GM19467 (cell line): ENCODE measurements around the gene CDS2.

Experiments
- ATAC-seq: cut with Tn5 transposase; IDR thresholded peaks from one replicate; pipeline ENCODE4 v1.9.1; 2021; ENCODE audit warnings: mild to moderate bottlenecking, moderate library complexity; ENCODE audit not compliant: unreplicated experiment

The CDS2 gene

DNA sequence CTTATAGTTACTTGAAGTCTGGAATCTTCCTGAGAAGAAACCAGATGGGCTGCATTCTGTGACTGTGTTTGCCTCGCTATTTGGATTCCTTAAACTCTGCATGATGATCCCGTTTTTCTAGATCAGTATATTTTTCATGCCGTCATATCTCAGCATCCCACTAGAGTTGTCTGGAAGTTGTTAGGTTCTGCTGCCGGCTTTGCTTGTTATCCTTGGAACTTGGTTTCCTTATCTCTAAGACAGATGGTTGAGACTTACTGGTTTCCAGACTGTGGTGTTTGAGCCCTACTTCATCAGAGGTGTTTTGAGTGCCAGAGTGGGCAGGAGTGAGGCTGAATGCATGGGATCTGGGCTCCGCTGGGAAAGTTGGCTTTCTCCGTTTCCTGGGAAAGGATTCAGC, 50.3 kb downstream of the CDS2 start:
- no peak for ATAC-seq

DNA sequence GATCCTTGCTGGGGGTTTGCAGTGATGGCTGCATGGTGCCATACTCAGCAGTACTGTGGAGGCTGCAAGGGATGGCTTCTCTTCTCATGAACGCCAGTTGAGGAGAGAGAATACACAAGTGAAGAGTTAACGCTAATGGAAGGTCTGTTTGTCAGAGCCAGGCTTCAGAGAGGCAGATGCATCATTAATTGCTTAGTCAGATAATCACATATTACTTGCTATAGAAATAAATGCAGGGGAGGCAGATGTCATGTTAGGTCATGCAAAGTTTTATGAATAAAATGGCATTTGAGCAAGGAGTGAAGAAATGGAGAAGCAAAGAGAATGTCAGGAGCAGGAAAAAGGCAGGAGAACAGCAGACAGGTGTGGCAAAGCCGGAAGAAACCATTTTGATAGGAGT, 51.2 kb downstream of the CDS2 start:
- ATAC-seq: no peak

DNA sequence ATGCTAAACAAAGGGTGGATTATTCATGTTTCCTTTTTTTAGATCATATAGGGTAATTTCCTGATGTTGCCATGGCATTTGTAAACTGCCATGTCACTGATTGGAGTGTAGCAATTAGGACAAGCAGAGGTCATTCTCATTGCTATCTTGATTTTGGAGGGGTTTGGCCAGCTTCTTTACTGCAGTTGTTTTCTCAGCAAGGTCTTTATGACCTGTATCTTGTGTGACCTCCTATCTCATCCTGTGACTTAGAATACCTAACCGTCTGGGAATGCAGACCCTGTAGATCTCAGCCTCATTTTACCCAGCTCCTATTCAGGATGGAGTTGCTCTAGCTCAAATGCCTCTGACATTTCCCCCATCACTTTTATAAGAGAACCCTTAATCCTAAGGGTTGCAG, 53.6 kb downstream of the CDS2 start:
- ATAC-seq: no peak

DNA sequence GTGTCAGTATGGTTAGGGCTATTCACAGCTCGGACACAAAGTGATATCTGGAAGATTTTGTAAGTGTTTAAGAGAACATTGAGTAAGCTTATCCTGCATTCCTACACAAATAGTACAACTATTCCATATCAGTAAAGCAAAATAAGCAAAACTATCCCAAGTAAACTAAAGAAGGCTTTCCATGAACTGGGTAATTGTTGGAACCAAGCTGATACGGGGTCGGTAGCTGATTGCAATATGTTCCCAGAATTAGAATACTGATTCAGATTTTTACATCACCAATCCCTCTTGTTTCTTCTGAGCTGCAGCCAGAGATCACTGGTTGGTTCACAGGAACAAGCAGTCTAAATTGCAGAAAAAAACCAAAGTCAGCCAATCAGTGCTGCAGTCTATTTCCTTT, 54.1 kb downstream of the CDS2 start:
- no peak for ATAC-seq

DNA sequence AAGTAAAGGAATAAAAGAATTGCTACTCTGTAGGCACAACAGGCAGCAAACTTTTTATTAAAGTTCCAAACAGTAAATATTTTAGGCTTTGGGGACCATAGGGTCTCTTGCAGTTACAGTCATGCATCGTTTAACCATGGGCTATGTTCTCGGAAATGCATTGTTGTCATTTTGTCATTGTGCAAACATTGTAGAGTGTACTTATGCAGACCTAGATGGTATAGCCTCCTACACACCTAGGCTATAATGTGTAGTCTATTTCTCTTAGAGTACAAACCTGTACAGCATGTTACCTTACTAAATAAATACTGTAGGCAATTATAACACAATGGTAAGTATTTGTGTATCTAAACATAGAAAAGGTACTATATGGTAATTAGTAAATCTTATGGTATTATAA, 54.7 kb downstream of the CDS2 start:
- ATAC-seq: no peak

DNA sequence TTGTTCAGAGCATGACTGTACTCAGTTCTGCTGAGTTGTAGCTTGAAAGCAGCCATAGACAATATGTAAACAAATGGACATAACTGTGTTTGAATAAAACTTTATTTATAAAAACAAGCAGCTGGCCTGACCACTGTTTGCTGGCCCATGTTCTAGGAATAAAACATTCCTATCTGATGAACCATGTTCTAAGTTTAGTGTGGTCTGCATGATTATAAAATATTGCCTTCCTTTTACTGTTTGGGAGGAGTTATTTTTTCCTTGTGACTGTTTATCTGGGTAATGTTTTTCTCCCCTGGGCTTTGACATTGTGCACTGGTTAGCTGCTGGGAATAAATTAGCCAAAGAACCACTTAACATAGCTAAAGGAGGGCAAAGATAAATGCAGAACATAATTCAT, 55.1 kb downstream of the CDS2 start:
- no peak for ATAC-seq

DNA sequence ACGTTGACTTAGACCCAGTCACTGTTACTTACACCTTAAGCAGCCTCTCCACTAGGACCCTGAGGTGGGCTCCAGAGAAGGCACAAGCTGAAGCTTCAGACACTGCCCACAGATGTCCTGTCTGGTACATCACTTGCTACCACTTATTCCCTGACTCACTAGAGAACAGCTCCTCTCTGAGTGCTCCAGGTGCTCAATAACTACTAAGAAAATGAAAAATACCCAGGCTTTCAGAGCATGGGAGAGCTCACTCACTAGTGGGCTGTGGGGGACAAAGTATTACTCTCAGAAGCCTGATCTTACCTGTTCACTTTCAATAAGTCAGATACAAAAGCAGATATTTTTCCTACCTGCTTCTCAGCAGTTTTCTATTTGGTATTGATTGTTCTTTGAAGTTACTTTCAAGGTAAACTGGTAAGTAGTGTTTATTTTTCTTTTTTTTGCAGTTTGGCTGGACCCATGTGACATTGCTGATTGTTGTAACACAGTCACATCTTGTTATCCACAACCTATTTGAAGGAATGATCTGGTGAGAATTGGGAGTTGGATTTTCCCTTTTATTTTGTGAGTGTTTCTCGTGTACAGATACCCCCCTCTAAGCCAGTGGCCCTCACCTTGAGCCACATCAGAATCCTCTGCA, 55.9 kb downstream of the CDS2 start:
- ATAC-seq: no peak

DNA sequence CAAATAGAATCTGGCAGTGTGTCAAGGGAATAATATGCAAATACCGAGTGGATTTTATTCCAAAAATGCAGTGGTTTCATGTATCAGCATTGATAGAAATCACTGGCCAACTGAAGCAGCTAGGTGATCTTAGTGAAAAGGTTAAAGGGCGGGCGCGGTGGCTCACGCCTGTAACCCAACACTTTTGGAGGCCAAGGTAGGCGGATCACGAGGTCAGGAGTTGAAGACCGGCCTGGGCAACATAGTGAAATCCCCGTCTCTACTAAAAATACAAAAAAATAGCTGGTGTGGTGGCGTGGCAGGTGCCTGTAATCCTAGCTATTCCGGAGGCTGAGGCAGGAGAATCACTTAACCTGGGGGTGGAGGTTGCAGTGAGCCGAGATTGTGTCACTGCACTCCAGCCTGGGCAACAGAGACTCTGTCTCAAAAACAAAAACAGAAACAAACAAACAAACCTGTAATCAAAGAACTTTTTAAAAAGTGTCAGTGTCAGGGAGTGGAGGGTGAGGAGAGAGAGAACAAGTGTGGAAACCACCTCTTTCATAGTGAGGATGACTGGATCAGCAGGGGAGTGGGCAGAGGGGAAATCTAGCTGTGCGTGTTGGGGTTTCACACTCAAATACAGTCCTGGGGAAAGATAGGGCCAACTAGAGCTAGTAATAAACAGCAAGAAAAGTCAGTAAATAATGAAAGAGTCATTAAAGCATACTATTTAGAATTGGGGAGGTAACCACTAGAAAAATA, 57.1 kb downstream of the CDS2 start:
- no peak for ATAC-seq

DNA sequence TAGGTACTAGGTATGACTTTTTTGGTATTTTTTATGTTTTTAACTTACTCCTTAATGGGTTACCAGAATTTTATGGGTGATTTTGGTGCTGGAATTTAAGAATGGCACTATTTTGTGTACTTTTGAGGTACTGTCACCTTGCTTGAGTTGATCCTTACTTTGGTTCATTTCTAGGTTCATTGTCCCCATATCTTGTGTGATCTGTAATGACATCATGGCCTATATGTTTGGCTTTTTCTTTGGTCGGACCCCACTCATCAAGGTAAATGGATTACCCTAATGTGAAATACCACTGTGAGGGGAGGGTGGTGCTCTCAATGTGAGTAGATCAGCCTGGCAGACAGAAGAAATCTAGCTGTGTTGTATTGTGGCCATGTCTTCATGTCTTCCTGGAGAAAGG, 57.9 kb downstream of the CDS2 start:
- no peak for ATAC-seq

DNA sequence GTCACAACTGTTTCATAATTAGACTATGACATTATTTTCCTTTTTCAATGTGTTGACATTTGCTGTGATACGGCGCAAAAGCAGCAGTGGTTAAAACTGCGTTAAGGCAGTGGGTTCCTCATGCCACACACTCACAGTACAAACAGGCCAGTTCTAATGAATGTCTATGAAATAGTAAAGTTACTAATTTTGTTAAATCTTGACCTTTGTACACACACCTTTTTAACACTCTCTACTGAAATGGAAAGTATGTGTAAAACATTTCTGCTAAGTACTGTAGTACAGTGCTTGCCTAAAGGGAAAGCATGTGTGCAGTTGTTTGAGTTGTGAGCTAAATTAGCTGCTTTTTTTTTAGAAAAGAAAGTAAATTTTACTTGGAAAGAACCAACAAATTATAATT, 60.3 kb downstream of the CDS2 start:
- ATAC-seq: no peak

DNA sequence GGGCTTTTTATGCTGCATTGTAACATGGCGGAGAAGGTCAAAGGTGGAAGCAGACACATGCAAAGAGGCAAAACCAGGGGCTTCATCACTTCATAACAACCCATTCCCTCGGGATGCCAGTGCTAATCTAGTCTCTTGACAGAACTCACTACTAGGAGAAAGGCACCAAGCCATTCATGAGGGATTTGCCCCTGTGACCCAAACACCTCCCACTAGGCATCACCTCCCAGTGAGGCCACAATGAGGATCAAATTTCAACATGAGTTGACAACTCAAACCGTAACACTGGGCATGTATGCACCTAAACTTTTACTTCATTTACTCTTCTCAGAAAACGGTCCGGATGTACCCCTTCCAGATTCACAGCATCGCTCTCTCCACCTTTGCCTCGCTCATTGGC, 61.9 kb downstream of the CDS2 start:
- ATAC-seq: no peak

DNA sequence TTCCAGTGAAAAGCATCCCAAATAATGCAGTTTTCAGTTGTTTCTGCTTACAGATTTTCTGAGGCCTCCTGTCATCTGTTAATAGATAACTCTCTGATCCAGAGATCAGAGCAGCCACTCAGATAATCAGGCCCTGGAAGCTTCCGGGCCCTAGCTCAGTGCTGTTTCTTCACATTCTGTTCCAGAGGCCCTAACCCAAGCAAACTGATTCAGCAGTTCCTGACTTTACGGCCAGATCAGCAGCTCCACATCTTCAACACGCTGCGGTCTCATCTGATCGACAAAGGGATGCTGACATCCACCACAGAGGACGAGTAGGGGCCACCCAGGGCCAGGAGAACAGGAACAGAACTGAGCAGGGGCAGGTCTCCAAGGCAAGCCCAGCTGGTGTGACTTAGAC, 63.1 kb downstream of the CDS2 start:
- ATAC-seq: no peak

DNA sequence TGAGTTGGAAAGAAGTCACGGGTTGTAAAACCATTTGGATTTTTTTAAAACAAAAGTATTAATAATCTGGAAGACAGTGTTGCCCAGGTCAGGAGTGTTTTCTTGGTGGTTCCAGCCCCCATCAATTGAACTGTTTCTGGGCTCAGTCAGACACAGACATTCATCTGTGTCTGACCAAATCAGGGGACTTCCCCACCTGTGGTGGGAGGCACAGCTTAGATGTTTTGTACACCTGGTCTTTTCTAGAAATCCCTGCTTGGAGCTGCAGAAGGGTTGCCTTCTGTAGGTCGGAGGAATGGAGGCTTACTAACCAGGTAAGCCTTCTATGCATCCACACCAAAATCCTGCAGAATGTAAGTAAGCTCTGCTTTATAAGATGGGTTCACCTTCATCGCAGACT, 63.6 kb downstream of the CDS2 start:
- no peak for ATAC-seq

DNA sequence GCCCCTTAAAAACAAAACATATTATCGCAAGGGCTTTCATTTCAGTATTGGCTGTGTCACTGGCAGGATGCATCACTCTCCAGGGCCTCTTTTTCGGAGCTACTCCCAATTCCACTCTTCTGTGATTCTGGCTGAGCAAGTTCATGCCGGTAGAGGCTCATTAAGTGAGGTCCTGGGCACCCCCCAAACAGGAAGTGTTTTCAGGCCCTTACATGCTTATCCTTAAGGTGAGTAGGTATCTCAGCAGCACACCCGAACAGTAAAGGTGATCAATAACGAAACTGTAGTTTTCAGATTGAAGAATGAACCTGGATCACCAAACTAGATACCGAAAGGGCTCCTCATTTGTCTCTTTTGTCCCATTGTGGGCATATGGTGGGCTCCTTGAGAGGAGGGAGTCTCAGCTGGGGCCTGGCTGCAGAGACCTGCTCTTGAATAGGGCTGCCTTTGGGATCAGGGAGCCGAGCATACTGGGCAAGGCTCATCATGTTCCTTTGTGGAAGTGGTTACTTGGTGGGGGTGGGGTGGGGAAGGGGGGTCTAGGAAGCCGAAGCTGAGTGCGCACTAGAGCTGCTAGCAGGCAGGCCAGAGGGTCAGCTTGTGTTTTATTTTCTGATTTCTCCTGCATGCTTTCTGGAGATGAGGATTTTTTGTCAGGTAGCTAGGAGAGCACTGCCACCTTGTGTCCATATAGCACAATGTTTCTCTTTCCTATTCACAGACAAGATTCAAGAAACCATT, 65.2 kb downstream of the CDS2 start:
- ATAC-seq: peak; percentile 38

DNA sequence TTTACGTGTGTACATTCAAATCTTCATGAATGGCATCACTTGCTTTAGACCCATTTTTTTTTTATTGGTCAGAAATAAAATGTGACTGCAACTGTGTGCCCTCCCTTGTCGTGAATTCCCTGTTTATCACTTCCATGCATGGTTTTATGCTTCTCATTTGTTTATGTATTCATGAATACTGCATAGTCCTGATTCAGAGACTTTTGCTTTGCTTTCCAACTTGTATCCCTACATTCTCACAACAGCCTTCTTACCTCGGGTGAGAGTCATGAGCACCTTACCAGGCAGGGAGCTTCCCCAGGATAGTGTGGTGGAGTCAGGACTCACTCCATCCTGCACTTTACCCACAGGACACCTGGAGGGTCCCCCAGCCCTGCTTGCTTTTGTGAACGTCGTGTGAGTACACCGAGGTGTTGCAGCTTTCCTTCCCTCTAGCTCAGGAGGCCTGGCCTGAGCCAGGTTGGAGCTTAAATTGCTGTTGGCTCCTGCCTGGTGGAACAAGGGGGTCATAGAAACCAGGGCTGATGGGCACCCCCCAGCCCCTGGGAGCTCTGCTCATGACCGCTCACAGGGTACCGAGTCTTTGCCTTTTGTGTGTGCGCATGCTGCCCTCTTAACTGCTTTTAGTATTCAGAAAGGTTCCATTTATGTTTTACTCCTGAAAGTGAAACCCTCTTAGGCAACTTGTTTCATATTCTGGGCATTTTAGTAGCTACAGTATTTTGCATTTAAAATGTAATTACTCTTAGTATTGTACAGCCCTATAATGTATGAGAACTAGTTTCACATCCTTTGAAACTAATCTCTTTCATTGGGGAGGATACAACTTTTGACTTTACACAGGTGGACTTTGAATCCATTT, 66.0 kb downstream of the CDS2 start:
- peak; percentile 39 for ATAC-seq

DNA sequence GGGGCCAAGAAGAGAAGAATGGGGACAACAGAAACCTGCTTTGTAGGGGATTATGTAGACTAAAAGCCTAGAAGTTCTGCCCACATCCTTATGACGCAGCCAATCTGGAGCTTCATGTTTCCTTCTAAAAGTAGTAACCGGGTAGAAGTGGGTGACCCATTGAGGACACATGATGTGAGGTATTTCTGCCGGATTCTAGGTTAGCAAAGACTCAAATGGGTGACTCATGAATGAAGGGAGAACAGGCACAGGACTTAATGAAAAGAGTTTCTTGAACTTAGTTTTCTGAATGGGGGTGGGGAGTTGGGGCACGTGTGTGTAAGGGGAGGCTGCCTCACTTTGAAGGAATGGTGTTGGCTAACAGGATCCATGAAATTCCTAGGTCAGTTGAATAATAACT, 68.8 kb downstream of the CDS2 start:
- no peak for ATAC-seq

DNA sequence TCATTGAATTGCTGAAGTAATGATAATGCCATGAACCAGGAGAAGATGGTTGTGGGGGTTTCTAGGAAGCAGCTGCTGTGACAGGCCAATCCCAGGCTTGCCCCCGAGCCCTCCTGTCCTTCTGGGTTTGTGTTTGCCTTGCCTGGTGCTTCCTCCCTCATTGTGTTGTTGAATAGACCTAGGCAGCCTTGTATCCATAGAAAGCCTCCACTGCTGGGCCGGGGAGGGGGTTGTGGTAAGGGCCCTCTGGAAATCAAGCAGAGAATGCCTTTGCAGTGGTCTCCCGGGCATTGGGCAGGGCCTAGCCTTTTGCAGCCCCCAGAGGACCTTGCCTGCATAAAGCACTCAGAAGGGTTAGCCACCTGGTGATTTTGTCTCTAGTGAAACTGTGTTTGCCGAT, 69.3 kb downstream of the CDS2 start:
- ATAC-seq: no peak

DNA sequence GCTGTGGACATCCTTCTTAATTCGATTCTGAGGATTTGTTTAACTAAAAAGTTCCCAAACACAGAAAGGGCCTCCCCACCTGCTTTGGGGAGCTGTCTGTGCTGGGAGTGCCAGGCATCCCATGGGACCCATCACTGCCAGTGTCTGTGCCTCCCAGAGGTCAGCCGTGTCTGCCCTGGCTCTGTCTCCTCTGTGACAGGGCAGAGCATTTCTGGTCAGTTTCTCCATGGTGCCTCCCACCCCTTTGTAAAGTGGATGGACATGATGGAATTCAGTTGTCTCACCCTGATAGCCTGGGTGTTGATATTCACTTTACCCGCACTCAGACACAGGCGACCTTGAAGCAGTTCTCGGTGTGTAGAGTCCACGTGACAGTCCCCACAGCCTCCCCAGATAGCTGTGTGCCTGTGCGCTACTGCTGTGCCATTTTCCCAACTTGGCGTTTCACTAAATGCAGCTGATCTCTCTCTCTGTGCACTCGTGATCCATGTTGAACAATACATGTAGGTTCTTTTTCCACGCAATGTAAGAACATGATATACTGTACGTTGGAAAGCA, 70.5 kb downstream of the CDS2 start:
- no peak for ATAC-seq

DNA sequence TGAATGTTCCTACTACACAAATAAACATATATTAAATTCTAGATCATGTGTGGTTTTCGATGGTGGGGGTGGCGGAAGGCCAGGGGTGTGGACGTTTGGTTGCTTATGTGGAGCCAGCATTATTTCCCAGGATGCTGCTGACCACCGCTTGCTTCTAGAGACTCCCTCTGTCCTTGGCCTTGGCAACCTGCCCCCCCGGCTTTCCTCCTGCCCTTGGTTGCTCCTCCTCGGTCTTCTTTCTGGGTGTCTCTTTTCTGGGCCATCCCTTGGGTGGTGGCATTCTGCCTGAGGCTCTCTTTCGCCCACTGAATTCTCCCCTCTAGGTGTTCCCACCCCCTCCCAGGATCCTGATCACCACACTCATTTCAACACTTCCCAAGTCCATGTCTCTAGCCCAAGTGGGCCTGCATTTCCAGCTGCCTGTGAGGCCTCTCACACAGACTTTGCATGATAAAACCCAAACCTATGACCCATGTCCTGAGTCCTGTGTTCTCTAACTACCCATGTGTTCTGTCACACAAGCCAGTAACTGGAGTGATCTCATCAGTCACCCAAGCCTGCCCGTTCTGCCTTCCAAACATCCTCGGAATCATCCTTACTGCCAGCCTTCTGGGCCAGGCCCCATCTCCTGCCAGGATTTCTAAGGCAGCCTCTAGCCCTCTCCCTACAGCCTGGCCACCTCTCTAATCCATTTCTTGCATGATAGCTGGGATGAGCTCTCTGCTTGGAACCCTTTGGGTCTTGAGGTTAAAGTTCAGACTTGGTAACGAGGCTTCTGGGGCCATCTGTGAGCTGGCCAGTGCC, 71.2 kb downstream of the CDS2 start:
- no peak for ATAC-seq

DNA sequence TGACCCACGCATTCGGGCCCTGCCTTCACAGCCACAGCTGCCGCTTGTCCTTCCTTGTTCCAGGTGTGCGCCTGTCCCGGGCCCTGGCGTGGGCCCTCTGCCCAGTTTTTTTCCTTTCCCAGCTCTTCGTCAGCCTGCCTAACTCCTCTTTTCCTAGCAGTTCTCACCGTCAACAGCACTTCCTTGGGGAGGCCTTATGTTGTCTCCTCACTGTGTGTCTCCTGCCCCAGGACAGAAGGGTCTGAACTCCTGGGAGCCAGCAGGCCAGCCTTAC, 71.8 kb downstream of the CDS2 start:
- ATAC-seq: no peak
